SU-DHL-6 (cell line): ENCODE results near the gene KHDC3L.

Experiments used
- H2AFZ ChIP-seq: fragments of 200-600 bp; sonication (generic); 2 replicates; pipeline ENCODE4 v1.6.1; 2014; ENCODE audit warnings: low read depth, mild to moderate bottlenecking, moderate library complexity, mixed read lengths, antibody characterized with exemption, low read length; ENCODE audit not compliant: severe bottlenecking
- H3F3A ChIP-seq: fragments of 200-600 bp; shearing (Covaris generic); 2 replicates; pipeline ENCODE4 v1.6.0; 2016; ENCODE audit warnings: antibody characterized with exemption, mild to moderate bottlenecking; ENCODE audit not compliant: insufficient read depth
- H3K27ac ChIP-seq: fragments of 200-600 bp; sonication (generic); 2 replicates; pipeline ENCODE4 v1.5.1; 2016; ENCODE audit warnings: low read depth, mild to moderate bottlenecking, low read length, moderate library complexity, mixed read lengths
- H3K27me3 ChIP-seq: fragments of 200-600 bp; sonication (generic), shearing (Covaris generic); 2 replicates; pipeline ENCODE4 v1.6.0; 2014; ENCODE audit warnings: mild to moderate bottlenecking, low read length
- H3K36me3 ChIP-seq: fragments of 200-600 bp; sonication (generic); 2 replicates; pipeline ENCODE4 v1.6.1; 2014; ENCODE audit warnings: mild to moderate bottlenecking, low read length, mixed read lengths
- H3K4me2 ChIP-seq: fragments of 300-600, 200-600 bp; shearing (Covaris generic), sonication (generic); 2 replicates; pipeline ENCODE4 v1.6.0; 2014; ENCODE audit warnings: low read length, low read depth, mild to moderate bottlenecking; ENCODE audit not compliant: poor library complexity, severe bottlenecking
- H3K4me3 ChIP-seq: fragments of 200-600 bp; sonication (generic); 2 replicates; pipeline ENCODE4 v1.5.1; 2014; ENCODE audit warnings: antibody characterized with exemption, low read length, mild to moderate bottlenecking, mixed read lengths; ENCODE audit not compliant: insufficient read depth, poor library complexity, severe bottlenecking
- H3K79me2 ChIP-seq: fragments of 200-600 bp; sonication (generic); 2 replicates; pipeline ENCODE4 v1.6.1; 2014; ENCODE audit warnings: mild to moderate bottlenecking, low read length, moderate library complexity; ENCODE audit not compliant: insufficient read depth
- H3K9ac ChIP-seq: fragments of 200-600 bp; sonication (generic); 2 replicates; pipeline ENCODE4 v1.7.0; 2014; ENCODE audit warnings: mild to moderate bottlenecking, low read length
- H3K9me2 ChIP-seq: fragments of 200-600 bp; sonication (generic); replicated peaks from 2 replicates; pipeline ENCODE4 v1.6.1; 2014; ENCODE audit warnings: low read length; ENCODE audit not compliant: insufficient read depth
- H3K9me3 ChIP-seq: fragments of 200-600 bp; sonication (generic); 2 replicates; pipeline ENCODE4 v1.6.1; 2014; ENCODE audit warnings: low read length, mixed read lengths; ENCODE audit not compliant: insufficient read depth
- H4K20me1 ChIP-seq: fragments of 200-600 bp; sonication (generic); 2 replicates; pipeline ENCODE4 v1.6.1; 2014; ENCODE audit warnings: low read depth, mild to moderate bottlenecking, antibody characterized with exemption, low read length, moderate library complexity, mixed read lengths
- CTCF ChIP-seq: fragments of 200-600 bp; sonication (generic); IDR thresholded peaks from one replicate; pipeline ENCODE4 v1.5.1; 2017; ENCODE audit warnings: antibody characterized with exemption, mild to moderate bottlenecking, low read length, moderate library complexity; ENCODE audit not compliant: insufficient read depth, poor library complexity, severe bottlenecking
- EZH2phosphoT487 ChIP-seq: fragments of 200-600 bp; sonication (generic), shearing (Covaris generic); conservative IDR thresholded peaks from 2 replicates; pipeline ENCODE4 v1.6.1; 2018; ENCODE audit warnings: mild to moderate bottlenecking, antibody characterized with exemption, low read length, moderate library complexity, mixed read lengths

KHDC3L gene

GRCh38 chr6:73369157-73369556, 6.7 kb downstream of the KHDC3L start:
- no peaks in the 10 kb centered on the region for H4K20me1 ChIP-seq
- H3K9ac ChIP-seq: no peak overlapping the region
- no peak overlapping the region for H2AFZ ChIP-seq
- no peaks in the 10 kb centered on the region for H3K9me3 ChIP-seq
- no peak overlapping the region for H3K27ac ChIP-seq
- H3K9me2 ChIP-seq: no peaks in the 10 kb centered on the region
- H3F3A ChIP-seq: no peaks in the 10 kb centered on the region
- H3K36me3 ChIP-seq: no peaks in the 10 kb centered on the region
- H3K27me3 ChIP-seq: no peaks in the 10 kb centered on the region
- TF ChIP-seq EZH2phosphoT487 (no peak), CTCF (no peak)
- no peak overlapping the region for H3K4me3 ChIP-seq
- no peaks in the 10 kb centered on the region for H3K79me2 ChIP-seq
- no peak overlapping the region for H3K4me2 ChIP-seq

- TF ChIP-seq EZH2phosphoT487 (no peak), CTCF (no peak)
- Histone ChIP-seq H3K4me3 (no peak within 1 kb of the TSS), H3K4me2 (no peak within 1 kb of the TSS), H3K9ac (no peak within 1 kb of the TSS), H2AFZ (no peak within 1 kb of the TSS), H3K9me2 (no peaks in the 10 kb centered on the region), H3K9me3 (no peaks in the 10 kb centered on the region), H3F3A (no peaks in the 10 kb centered on the region), H3K36me3 (no peaks in the 10 kb centered on the region), H3K27me3 (no peaks in the 10 kb centered on the region), H3K27ac (no peak within 1 kb of the TSS), H3K79me2 (no peaks in the 10 kb centered on the region), H4K20me1 (no peaks in the 10 kb centered on the region)
These were observed 7.1 kb downstream of the KHDC3L start, which contains the start of gene OOEP for GRCh38 chr6:73369563-73369962. Gene OOEP (minus strand): TSS chr6:73369897. CDS start chr6:73369792, 105 bp downstream.

- Histone ChIP-seq H3K9ac (no peak overlapping the region), H3K36me3 (no peaks in the 10 kb centered on the region), H2AFZ (no peak overlapping the region), H3F3A (no peaks in the 10 kb centered on the region), H3K9me3 (no peaks in the 10 kb centered on the region), H3K27ac (no peak overlapping the region), H3K79me2 (no peaks in the 10 kb centered on the region), H4K20me1 (no peaks in the 10 kb centered on the region), H3K4me3 (no peak overlapping the region), H3K4me2 (no peak overlapping the region), H3K9me2 (no peaks in the 10 kb centered on the region), H3K27me3 (no peaks in the 10 kb centered on the region)
- TF ChIP-seq EZH2phosphoT487 (no peak), CTCF (no peak)
These were observed 9.5 kb downstream of the KHDC3L start for GRCh38 chr6:73371984-73372383.
